PC-3 (cell line): ENCODE results near the gene ARHGEF7. TPM values are rescaled to one million over a fixed set of nuclear protein-coding genes. Genes with fewer than 3 reads are reported as not detected.

Experiments used
- ATAC-seq: fragments of 200-7000 bp; cut with Tn5 transposase; 2 replicates; pipeline ENCODE4 v1.9.1; 2020; ENCODE audit warnings: mild to moderate bottlenecking, moderate library complexity
- BruUV-seq: library from RNA; stranded (reverse); fragments of 400-500 nt; replicated peaks from 2 replicates; lab custom pipeline; 2021; lab: Mats Ljungman, UMichigan
- CTCF ChIA-PET: fragments of 300-600 bp; sonication (Branson Sonifier 250); formaldehyde crosslinking; loops from one replicate; lab custom pipeline; 2022; ENCODE audit warnings: antibody characterized with exemption; lab: Charles Lee
- POLR2A ChIA-PET: fragments of 300-600 bp; sonication (Branson Sonifier 250); formaldehyde crosslinking; loops from one replicate; lab custom pipeline; 2022; ENCODE audit warnings: antibody characterized with exemption; ENCODE audit not compliant: unreplicated experiment; lab: Charles Lee
- DNase-seq: peaks from one replicate; pipeline ENCODE4 v3.0.0-alpha.2; 2015
- H2AFZ ChIP-seq: fragments of 300-600 bp; sonication (generic); 2 replicates; pipeline ENCODE4 v1.6.0; 2016; ENCODE audit warnings: antibody characterized with exemption, low read length
- H3F3A ChIP-seq: fragments of 300-600 bp; sonication (generic); one replicate; pipeline ENCODE4 v1.6.0; 2017; ENCODE audit warnings: antibody characterized with exemption, low read length, control low read depth, mild to moderate bottlenecking; ENCODE audit not compliant: unreplicated experiment
- H3K27ac ChIP-seq: fragments of 300-600 bp; sonication (generic); 2 replicates; pipeline ENCODE4 v1.5.1; 2016; ENCODE audit warnings: mild to moderate bottlenecking, low read length
- H3K27me3 ChIP-seq: fragments of 300-600 bp; sonication (generic); 2 replicates; pipeline ENCODE4 v1.6.1; 2016; ENCODE audit warnings: low read length, mixed read lengths
- H3K36me3 ChIP-seq: fragments of 300-600 bp; sonication (generic); 2 replicates; pipeline ENCODE4 v1.6.1; 2016; ENCODE audit warnings: low read depth, mixed run types, low read length, mixed read lengths
- H3K4me1 ChIP-seq: fragments of 300-600 bp; sonication (generic); 2 replicates; pipeline ENCODE4 v1.5.1; 2016; ENCODE audit warnings: low read length; ENCODE audit not compliant: insufficient read depth
- H3K4me2 ChIP-seq: fragments of 300-600 bp; sonication (generic); 2 replicates; pipeline ENCODE4 v1.6.0; 2016; ENCODE audit warnings: low read length
- H3K4me3 ChIP-seq: fragments of 300-600 bp; sonication (generic); 2 replicates; pipeline ENCODE4 v1.5.1; 2016; ENCODE audit warnings: mild to moderate bottlenecking, low read length, mixed read lengths
- H3K79me2 ChIP-seq: fragments of 300-600 bp; sonication (generic); 2 replicates; pipeline ENCODE4 v1.6.1; 2017; ENCODE audit warnings: low read length, mixed read lengths
- H3K9ac ChIP-seq: fragments of 300-600 bp; sonication (generic); 2 replicates; pipeline ENCODE4 v1.6.0; 2016; ENCODE audit warnings: mild to moderate bottlenecking, low read length
- H3K9me2 ChIP-seq: fragments of 300-600 bp; sonication (generic); replicated peaks from 2 replicates; pipeline ENCODE4 v1.6.1; 2016; ENCODE audit warnings: mixed run types, low read length, mixed read lengths
- H3K9me3 ChIP-seq: fragments of 300-600 bp; sonication (generic); 2 replicates; pipeline ENCODE4 v1.6.1; 2016; ENCODE audit warnings: low read length, mixed read lengths
- H4K20me1 ChIP-seq: fragments of 300-600 bp; sonication (generic); 2 replicates; pipeline ENCODE4 v1.6.1; 2016; ENCODE audit warnings: low read length, mixed read lengths
- CTCF ChIP-seq: fragments of 300-600 bp; sonication (generic); conservative IDR thresholded peaks from 2 replicates; pipeline ENCODE4 v1.5.1; 2017; ENCODE audit warnings: antibody characterized with exemption, low read depth, mild to moderate bottlenecking, low read length
- EZH2 ChIP-seq: fragments of 300-600 bp; sonication (generic); IDR thresholded peaks from one replicate; pipeline ENCODE4 v1.6.1; 2017; ENCODE audit warnings: antibody characterized with exemption, mild to moderate bottlenecking, low read length; ENCODE audit not compliant: unreplicated experiment
- EZH2phosphoT487 ChIP-seq: fragments of 300-600 bp; sonication (generic); IDR thresholded peaks from 2 replicates; pipeline ENCODE4 v1.6.1; 2018; ENCODE audit warnings: mild to moderate bottlenecking, antibody characterized with exemption, low read length, borderline replicate concordance
- intact Hi-C: fragments of 100-400 bp; cut with micrococcal nuclease; formaldehyde crosslinking; loops from 2 replicates; pipeline ENCODE4 v1.9.0; 2023
- total RNA-seq: library from RNA; depleted of rRNA; stranded (reverse); fragments of >200 nt; gene quantifications from 2 replicates; pipeline ENCODE4 v1.2.3, GENCODE V29; 2014

The ARHGEF7 gene
- total RNA-seq, 1 experiment from 2014 or later = 14.7 TPM

DNA sequence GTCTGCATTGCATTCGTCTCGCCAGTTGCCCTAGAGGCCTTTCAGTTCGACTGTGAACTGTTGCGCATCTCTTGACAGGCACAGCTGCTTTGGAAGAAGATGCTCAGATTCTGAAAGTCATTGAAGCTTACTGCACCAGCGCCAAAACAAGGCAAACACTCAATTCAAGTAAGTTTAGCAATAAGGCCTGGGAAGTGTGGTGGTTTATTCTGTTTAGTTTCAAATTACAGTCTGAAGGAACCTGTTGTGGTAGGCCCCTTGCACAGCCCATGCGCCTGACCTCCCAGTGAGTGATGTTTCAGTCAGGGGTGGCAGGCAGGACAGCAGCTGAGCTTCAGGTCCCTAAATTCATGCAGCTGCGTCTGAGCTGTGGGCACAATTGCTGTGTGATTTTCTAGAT, 173.2 kb downstream of the ARHGEF7 start:
- intact Hi-C loops = no loop called here
- Histone ChIP-seq H3K27me3 (no peaks in the 10 kb centered on the region), H2AFZ (no peak overlapping the region), H3K36me3 (no peaks in the 10 kb centered on the region), H3K79me2 (no peaks in the 10 kb centered on the region), H3F3A (no peaks in the 10 kb centered on the region), H3K9me3 (no peaks in the 10 kb centered on the region), H3K4me3 (no peak overlapping the region), H3K9me2 (no peaks in the 10 kb centered on the region), H3K27ac (no peak overlapping the region), H3K4me1 (no peaks in the 10 kb centered on the region), H3K9ac (no peak overlapping the region), H3K4me2 (no peak overlapping the region), H4K20me1 (no peaks in the 10 kb centered on the region)
- ATAC-seq = no peak
- TF ChIP-seq CTCF (no peak), EZH2 (no peak), EZH2phosphoT487 (no peak)
- POLR2A ChIA-PET = no interaction called here
- no TSS peak for BruUV-seq
- no peak for DNase-seq
- CTCF ChIA-PET = no interaction called here

DNA sequence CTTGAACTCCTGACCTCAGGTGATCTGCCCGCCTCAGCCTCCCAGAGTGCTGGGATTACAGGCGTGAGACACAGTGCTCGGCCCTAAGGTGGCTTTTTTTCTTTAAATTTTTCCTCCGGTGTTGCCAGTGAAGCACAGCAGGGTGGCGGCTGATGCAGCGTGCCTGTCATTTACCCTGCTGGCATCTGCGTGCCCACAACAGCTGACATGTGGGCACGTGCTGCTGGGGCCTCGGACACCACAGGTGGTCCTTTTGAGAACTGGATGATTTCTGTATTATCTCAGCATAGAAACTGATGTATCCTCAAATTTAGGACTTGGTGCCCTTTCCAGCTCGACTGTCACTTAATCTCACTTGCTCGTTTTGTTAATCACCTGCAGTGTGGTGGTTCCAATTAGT, 174.1 kb downstream of the ARHGEF7 start:
- H3K27me3 ChIP-seq = no peaks in the 10 kb centered on the region
- H3F3A ChIP-seq = no peaks in the 10 kb centered on the region
- no peak overlapping the region for H3K9ac ChIP-seq
- peaks cover 7% of the 10 kb centered on the region; the same call in 1 of the 2 replicates for H3K36me3 ChIP-seq
- intact Hi-C loops = no loop called here
- no peak overlapping the region for H3K4me3 ChIP-seq
- H3K4me2 ChIP-seq = no peak overlapping the region
- CTCF ChIA-PET = no interaction called here
- no peak overlapping the region for H3K27ac ChIP-seq
- H3K9me2 ChIP-seq = no peaks in the 10 kb centered on the region
- no peaks in the 10 kb centered on the region for H3K4me1 ChIP-seq
- H2AFZ ChIP-seq = no peak overlapping the region
- no peaks in the 10 kb centered on the region for H4K20me1 ChIP-seq
- H3K79me2 ChIP-seq = no peaks in the 10 kb centered on the region
- TF ChIP-seq EZH2 = no peak
- TF ChIP-seq CTCF = no peak
- TF ChIP-seq EZH2phosphoT487 = no peak
- ATAC-seq (no peak), DNase-seq (no peak)
- no peaks in the 10 kb centered on the region for H3K9me3 ChIP-seq
- no TSS peak for BruUV-seq
- POLR2A ChIA-PET = no interaction called here

DNA sequence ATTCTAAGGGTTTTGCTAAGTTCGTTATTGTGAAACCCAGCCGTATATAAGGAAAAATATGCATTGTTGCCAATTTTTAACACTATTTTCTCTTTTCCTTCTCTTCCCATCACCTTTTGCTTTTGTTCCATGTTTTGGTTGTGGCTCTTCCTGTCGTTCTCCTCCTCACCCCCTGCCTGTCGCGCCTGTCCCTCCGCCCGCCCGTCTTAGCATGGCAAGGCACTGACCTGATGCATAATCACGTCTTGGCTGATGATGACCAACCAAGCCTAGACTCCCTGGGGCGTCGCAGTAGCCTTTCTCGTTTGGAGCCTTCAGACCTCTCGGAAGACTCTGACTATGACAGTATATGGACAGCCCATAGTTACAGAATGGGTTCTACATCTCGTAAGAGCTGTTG, 176.8 kb downstream of the ARHGEF7 start:
- Histone ChIP-seq H3K9me3 (no peaks in the 10 kb centered on the region), H3K9ac (no peak overlapping the region), H3K27me3 (no peaks in the 10 kb centered on the region), H3F3A (no peaks in the 10 kb centered on the region), H2AFZ (no peak overlapping the region), H3K27ac (no peak overlapping the region), H3K9me2 (no peaks in the 10 kb centered on the region), H3K4me3 (no peak overlapping the region), H3K4me2 (no peak overlapping the region), H3K79me2 (no peaks in the 10 kb centered on the region), H3K36me3 (peaks cover 7% of the 10 kb centered on the region; the same call in 1 of the 2 replicates), H4K20me1 (no peaks in the 10 kb centered on the region), H3K4me1 (no peaks in the 10 kb centered on the region)
- no TSS peak for BruUV-seq
- intact Hi-C loops = no loop called here
- ChIA-PET POLR2A (no interaction called here), CTCF (no interaction called here)
- DNase-seq = no peak
- TF ChIP-seq CTCF = no peak
- no peak for ATAC-seq
